ENCODE data around the gene DENND2D. TPM values are rescaled to one million over a fixed set of nuclear protein-coding genes. Genes with fewer than 3 reads are reported as not detected.

DENND2D gene
- total and polyA plus RNA-seq, 9 of the 15 experiments (the other 6 are each of a cell fraction or from before 2014, with no cell fraction given), result 0.08 to 0.44 (median 0.13) TPM; not detected in 6

GRCh38 chr1:111220302-111220890, 19.9 kb upstream of the DENND2D start (continued):
- TF ChIP-seq ZNF639 (CRISPR knock-in tag; conservative IDR thresholded peaks at IDR 0.05 in 1 of 2, IDR thresholded peaks at IDR 0.05 in 1 of 2), result no peak
- no peak for TF ChIP-seq STAT5B (CRISPR knock-in tag; IDR thresholded peaks at IDR 0.05)
- no peak for TF ChIP-seq EHMT2 (IDR thresholded peaks at IDR 0.05)
- no peak for TF ChIP-seq ZNF398 (CRISPR knock-in tag; IDR thresholded peaks at IDR 0.05)
- no peak for TF ChIP-seq SMARCB1 (IDR thresholded peaks at IDR 0.05; ENCODE audit: insufficient read length, low read depth)
- TF ChIP-seq NFIC (IDR thresholded peaks at IDR 0.05), result no peak
- TF ChIP-seq ZNF146 (CRISPR knock-in tag; IDR thresholded peaks at IDR 0.05; ENCODE audit: unreplicated experiment), result no peak
- no peak for TF ChIP-seq ILK (tag; IDR thresholded peaks at IDR 0.05; ENCODE audit: borderline replicate concordance, low read depth)
- TF ChIP-seq TOE1 (IDR thresholded peaks at IDR 0.05; ENCODE audit: borderline replicate concordance), result no peak
- no peak for TF ChIP-seq TOE1 (CRISPR knock-in tag; IDR thresholded peaks at IDR 0.05; ENCODE audit: borderline replicate concordance, low read depth)
- TF ChIP-seq TGIF2 (CRISPR knock-in tag; IDR thresholded peaks at IDR 0.05), result no peak
- TF ChIP-seq C11orf30 (IDR thresholded peaks at IDR 0.05; ENCODE audit: low read depth), result no peak
- TF ChIP-seq EP300 (IDR thresholded peaks at IDR 0.05; ENCODE audit: low read length), result no peak
- TF ChIP-seq ZNF77 (CRISPR knock-in tag; IDR thresholded peaks at IDR 0.05), result no peak
- no peak for TF ChIP-seq ZNF280A (IDR thresholded peaks at IDR 0.05; ENCODE audit: low read depth, partially characterized antibody)

Measured in K562 (cell line).